GM21737 (cell line): ENCODE data around the gene TNFRSF14.

ENCODE experiments used
- ATAC-seq: cut with Tn5 transposase; IDR thresholded peaks from one replicate; pipeline ENCODE4 v1.9.1; 2021; ENCODE audit warnings: mild to moderate bottlenecking, moderate library complexity; ENCODE audit not compliant: unreplicated experiment

The TNFRSF14 gene

DNA sequence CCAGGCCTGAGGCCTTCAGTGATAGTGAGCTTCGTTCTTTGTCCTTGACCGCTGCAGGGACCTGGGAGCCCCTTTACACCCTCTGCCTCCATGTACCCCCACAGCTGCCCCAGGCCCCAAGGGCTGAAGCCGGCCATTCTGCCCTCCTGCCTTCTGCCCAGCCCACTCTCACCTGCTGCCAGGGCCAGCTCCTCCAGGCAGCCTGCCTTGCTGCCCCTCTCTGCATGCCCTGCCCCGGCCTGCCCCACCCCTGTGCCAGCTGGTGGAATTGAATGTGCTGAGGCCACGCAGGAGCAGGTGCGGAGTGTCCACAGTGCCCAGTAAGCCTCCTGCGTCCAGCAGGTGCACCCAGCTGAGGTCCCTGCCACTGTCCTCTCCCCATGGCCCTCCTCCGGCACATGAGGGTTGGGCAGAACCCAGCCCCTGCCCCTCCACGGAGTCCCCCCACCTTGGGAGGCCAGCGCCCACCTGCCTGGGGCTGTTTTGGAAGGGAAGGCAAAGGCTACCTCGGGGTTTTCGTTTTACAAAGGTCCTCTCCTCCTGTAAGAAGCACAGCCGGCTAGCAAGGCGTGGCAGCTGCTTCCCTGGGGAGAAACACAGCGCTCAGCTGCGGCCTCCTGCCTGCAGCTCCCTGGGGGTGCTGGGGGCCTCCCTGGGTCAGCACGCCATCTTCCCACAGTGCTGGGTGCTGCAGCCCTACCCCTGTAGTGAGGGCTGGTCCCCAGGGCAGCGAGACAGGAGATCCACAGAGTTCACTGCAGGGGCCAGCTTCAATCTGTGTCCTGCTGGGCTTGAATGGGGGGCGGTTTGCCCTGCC lies 55.7 kb downstream of the TNFRSF14 start:
- no peak for ATAC-seq

DNA sequence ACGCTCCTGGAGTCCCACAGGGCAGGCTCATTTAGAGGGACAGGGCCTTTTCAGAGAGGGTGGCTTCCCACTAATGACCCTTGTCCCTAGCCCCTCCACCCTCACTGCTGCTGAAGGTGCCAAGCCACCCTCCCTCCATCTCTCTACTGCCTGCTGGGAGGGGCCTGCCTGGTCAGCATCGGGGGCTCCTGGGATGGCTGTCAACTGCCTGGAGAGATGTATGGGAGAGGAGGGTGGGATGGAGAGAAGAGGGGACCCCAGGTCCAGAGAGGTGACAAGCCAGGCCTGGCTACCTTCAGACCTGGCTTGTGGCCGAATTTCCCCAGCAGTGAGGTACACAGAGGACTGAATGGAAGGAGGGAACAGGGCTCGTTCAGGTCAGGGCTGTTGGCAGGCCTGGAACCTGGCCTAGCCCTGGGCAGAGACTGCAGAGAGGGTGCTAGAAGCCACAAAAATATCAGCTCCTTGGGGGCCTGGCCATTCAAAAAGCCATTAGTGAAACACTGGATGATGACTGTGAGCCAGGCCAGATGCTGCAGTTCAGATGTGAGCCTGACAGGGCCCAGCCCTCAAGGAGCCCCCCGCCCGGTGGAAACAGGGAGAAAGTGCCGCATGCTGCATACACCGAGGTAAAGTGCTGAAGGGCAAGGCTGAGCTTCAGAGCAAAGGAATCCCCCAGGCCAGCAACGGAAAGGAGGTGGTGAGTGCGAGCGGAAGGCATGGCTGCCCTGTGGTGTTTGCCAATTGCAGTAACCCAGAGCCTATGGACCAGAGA lies 56.6 kb downstream of the TNFRSF14 start:
- ATAC-seq = no peak
